SK-N-SH treated with all-trans-retinoic acid at 6 μM for 48 hours (cell line): Measurements from ENCODE around the gene SLC22A1.

Source experiments
- ARNTL ChIP-seq: fragments of 450-650 bp; formaldehyde crosslinking; IDR thresholded peaks from 2 replicates; pipeline ENCODE4 v1.5.0; 2020; ENCODE audit warnings: low read depth, mild to moderate bottlenecking, moderate library complexity, borderline replicate concordance
- CREB5 ChIP-seq: fragments of 250-450 bp; sonication (Bioruptor Pico); IDR thresholded peaks from 2 replicates; pipeline ENCODE4 v1.5.1; 2020; ENCODE audit warnings: low read depth, mild to moderate bottlenecking, moderate library complexity
- OSR1 ChIP-seq: fragments of 250-450 bp; sonication (Bioruptor Pico); IDR thresholded peaks from 2 replicates; pipeline ENCODE4 v1.8.0; 2022; ENCODE audit warnings: moderate library complexity, mild to moderate bottlenecking, inconsistent platforms
- POU6F1 ChIP-seq: fragments of 250-450 bp; sonication (Bioruptor Pico); IDR thresholded peaks from 2 replicates; pipeline ENCODE4 v1.8.0; 2021; ENCODE audit warnings: low read depth, mild to moderate bottlenecking, moderate library complexity, borderline replicate concordance
- PPARA ChIP-seq: fragments of 250-450 bp; sonication (Bioruptor Pico); IDR thresholded peaks from 2 replicates; pipeline ENCODE4 v1.5.0; 2020; ENCODE audit warnings: mild to moderate bottlenecking, borderline replicate concordance
- RARB ChIP-seq: fragments of 250-450 bp; sonication (Bioruptor Pico); IDR thresholded peaks from 2 replicates; pipeline ENCODE4 v1.8.0; 2021; ENCODE audit warnings: mild to moderate bottlenecking, moderate library complexity
- SNAI2 ChIP-seq: fragments of 250-450 bp; sonication (Bioruptor Pico); IDR thresholded peaks from 2 replicates; pipeline ENCODE4 v1.5.0; 2020; ENCODE audit warnings: mild to moderate bottlenecking, moderate library complexity
- TCF4 ChIP-seq: fragments of 250-450 bp; sonication (Bioruptor Pico); IDR thresholded peaks from 2 replicates; pipeline ENCODE4 v1.8.0; 2021; ENCODE audit warnings: mild to moderate bottlenecking, moderate library complexity, borderline replicate concordance
- TOX ChIP-seq: fragments of 250-450 bp; sonication (Bioruptor Pico); IDR thresholded peaks from 2 replicates; pipeline ENCODE4 v1.8.0; 2021; ENCODE audit warnings: mild to moderate bottlenecking, moderate library complexity, borderline replicate concordance
- ZFP3 ChIP-seq: fragments of 250-450 bp; sonication (Bioruptor Pico); IDR thresholded peaks from 2 replicates; pipeline ENCODE4 v1.5.0; 2020; ENCODE audit warnings: mild to moderate bottlenecking, moderate library complexity
- ZFP30 ChIP-seq: fragments of 450-650 bp; formaldehyde crosslinking; IDR thresholded peaks from 2 replicates; pipeline ENCODE4 v1.5.0; 2022; ENCODE audit warnings: mild to moderate bottlenecking, moderate library complexity
- ZNF565 ChIP-seq: fragments of 450-650 bp; formaldehyde crosslinking; conservative IDR thresholded peaks from 2 replicates; pipeline ENCODE4 v1.5.0; 2020; ENCODE audit warnings: low read depth, mild to moderate bottlenecking, moderate library complexity
- TF ChIP-seq, protein P1 (sequence below): fragments of 250-450 bp; sonication (Bioruptor Pico); IDR thresholded peaks from 2 replicates; pipeline ENCODE4 v1.8.0; 2020; ENCODE audit warnings: mild to moderate bottlenecking, moderate library complexity, borderline replicate concordance
- TF ChIP-seq, protein P2 (sequence below): fragments of 250-450 bp; sonication (Bioruptor Pico); IDR thresholded peaks from 2 replicates; pipeline ENCODE4 v1.5.1; 2021; ENCODE audit warnings: mild to moderate bottlenecking, moderate library complexity

DNA sequence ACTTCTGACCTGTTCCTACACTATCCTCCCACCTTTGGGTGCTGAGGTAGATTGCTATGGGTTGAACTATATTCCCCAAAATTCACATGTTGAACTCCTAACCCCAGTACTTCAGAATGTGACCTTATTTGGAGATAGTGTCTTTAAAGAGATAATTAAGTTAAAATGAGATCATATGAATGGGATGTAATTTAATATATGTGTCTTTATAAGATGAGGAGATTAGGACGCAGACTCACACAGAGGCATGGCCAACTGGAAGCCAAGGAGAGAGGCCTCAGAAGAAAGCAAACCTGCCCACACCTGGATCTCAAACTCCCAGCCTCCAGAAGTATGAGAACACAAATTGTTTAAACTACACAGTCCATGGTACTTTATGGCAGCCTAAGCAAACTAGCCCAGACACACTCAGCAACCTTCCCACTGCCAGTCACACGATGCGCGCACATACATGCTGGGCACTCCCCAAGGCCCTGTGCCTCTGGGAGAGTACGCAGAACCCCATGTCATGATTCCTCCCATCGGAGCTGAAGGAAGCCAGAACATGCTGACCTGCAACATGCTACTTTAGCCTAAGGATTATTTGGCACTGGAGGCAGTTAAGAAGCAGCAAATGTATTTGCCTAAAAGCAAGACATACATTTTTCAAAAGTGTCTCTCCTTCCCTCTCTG lies 8.9 kb upstream of the SLC22A1 start:
- TF ChIP-seq ZFP30: no peak
- no peak for TF ChIP-seq ARNTL (CRISPR knock-in tag)
- TF ChIP-seq, protein P1, sequence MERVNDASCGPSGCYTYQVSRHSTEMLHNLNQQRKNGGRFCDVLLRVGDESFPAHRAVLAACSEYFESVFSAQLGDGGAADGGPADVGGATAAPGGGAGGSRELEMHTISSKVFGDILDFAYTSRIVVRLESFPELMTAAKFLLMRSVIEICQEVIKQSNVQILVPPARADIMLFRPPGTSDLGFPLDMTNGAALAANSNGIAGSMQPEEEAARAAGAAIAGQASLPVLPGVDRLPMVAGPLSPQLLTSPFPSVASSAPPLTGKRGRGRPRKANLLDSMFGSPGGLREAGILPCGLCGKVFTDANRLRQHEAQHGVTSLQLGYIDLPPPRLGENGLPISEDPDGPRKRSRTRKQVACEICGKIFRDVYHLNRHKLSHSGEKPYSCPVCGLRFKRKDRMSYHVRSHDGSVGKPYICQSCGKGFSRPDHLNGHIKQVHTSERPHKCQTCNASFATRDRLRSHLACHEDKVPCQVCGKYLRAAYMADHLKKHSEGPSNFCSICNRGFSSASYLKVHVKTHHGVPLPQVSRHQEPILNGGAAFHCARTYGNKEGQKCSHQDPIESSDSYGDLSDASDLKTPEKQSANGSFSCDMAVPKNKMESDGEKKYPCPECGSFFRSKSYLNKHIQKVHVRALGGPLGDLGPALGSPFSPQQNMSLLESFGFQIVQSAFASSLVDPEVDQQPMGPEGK (CRISPR knock-in tag): no peak
- no peak for TF ChIP-seq RARB (CRISPR knock-in tag)
- TF ChIP-seq TOX (CRISPR knock-in tag): no peak
- no peak for TF ChIP-seq SNAI2 (CRISPR knock-in tag)
- no peak for TF ChIP-seq PPARA (CRISPR knock-in tag)
- TF ChIP-seq, protein P2, sequence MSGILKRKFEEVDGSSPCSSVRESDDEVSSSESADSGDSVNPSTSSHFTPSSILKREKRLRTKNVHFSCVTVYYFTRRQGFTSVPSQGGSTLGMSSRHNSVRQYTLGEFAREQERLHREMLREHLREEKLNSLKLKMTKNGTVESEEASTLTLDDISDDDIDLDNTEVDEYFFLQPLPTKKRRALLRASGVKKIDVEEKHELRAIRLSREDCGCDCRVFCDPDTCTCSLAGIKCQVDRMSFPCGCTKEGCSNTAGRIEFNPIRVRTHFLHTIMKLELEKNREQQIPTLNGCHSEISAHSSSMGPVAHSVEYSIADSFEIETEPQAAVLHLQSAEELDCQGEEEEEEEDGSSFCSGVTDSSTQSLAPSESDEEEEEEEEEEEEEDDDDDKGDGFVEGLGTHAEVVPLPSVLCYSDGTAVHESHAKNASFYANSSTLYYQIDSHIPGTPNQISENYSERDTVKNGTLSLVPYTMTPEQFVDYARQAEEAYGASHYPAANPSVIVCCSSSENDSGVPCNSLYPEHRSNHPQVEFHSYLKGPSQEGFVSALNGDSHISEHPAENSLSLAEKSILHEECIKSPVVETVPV (CRISPR knock-in tag): no peak
- TF ChIP-seq ZFP3 (CRISPR knock-in tag): peak; percentile 45; the same call in 1 of the 2 replicates
- TF ChIP-seq POU6F1 (CRISPR knock-in tag): no peak
- TF ChIP-seq ZNF565 (CRISPR knock-in tag): no peak
- TF ChIP-seq CREB5: peak; percentile 75; the same call in 1 of the 2 replicates
- TF ChIP-seq OSR1: no peak
- no peak for TF ChIP-seq TCF4 (CRISPR knock-in tag)
